CD14-positive monocyte (primary cell): ENCODE data around the gene SLC6A13. TPM values are rescaled to one million over a fixed set of nuclear protein-coding genes. Genes with fewer than 3 reads are reported as not detected.
A peak's percentile ranks its signal among the peaks of the same experiment; 100 is the strongest.

Source experiments
- DNase-seq, 3 donors: peaks; one replicate each; pipeline ENCODE4 v3.0.0-alpha.2; 2011 to 2022
- H2AFZ ChIP-seq: 2 replicates; pipeline ENCODE4 v1.6.0; 2012; ENCODE audit warnings: mild to moderate bottlenecking, low read depth, low read length, inconsistent platforms; ENCODE audit not compliant: insufficient read depth, poor library complexity, severe bottlenecking
- H3K27ac ChIP-seq, 2 donors: 1 replicate in 1 of 2; 2 replicates in 1 of 2; pipeline ENCODE4 v1.5.1; 2012 to 2013; ENCODE audit warnings: low read length in 2 of 2, control low read depth in 1 of 2, inconsistent platforms in 1 of 2, low read depth in 1 of 2, mild to moderate bottlenecking in 1 of 2
- H3K27me3 ChIP-seq, 2 donors: one replicate each; pipeline versions ENCODE4 v1.6.0 to v1.6.1; 2011 to 2013; ENCODE audit warnings: low read length in 2 of 2; ENCODE audit not compliant: control insufficient read depth in 2 of 2, insufficient read depth in 2 of 2
- H3K36me3 ChIP-seq, 2 donors: replicated peaks in 1 of 2; 1 replicate in 1 of 2; 2 replicates in 1 of 2; pipeline versions ENCODE4 v1.5.1 to v1.6.1; 2012 to 2013; ENCODE audit warnings: low read length in 2 of 2, control low read depth in 1 of 2, inconsistent platforms in 1 of 2, mild to moderate bottlenecking in 1 of 2; ENCODE audit not compliant: insufficient read depth in 2 of 2, control insufficient read depth in 1 of 2
- H3K4me1 ChIP-seq, 2 donors: 1 replicate in 1 of 2; 2 replicates in 1 of 2; pipeline versions ENCODE4 v1.5.1 to v1.6.1; 2012 to 2013; ENCODE audit warnings: low read length in 2 of 2, control low read depth in 1 of 2, inconsistent platforms in 1 of 2, mild to moderate bottlenecking in 1 of 2, moderate library complexity in 1 of 2; ENCODE audit not compliant: insufficient read depth in 2 of 2, control insufficient read depth in 1 of 2
- H3K4me2 ChIP-seq: replicated peaks from 2 replicates; pipeline ENCODE3; 2012; ENCODE audit warnings: low read length, moderate library complexity, mild to moderate bottlenecking; ENCODE audit not compliant: poor library complexity, severe bottlenecking; ENCODE audit errors: extremely low read depth
- H3K4me3 ChIP-seq, 3 experiments: fragments of 200-600 bp in 1 of 3; sonication (generic) in 1 of 3; replicated peaks in 1 of 3; 1 replicate in 2 of 3; 2 replicates in 1 of 3; pipeline ENCODE4 v1.5.1; 2011 to 2013; ENCODE audit warnings: low read length in 3 of 3, mild to moderate bottlenecking in 3 of 3, control low read depth in 2 of 3, low read depth in 2 of 3, inconsistent platforms in 1 of 3, moderate library complexity in 1 of 3
- H3K79me2 ChIP-seq: 2 replicates; pipeline ENCODE4 v1.6.0; 2012; ENCODE audit warnings: mild to moderate bottlenecking, control low read depth, inconsistent platforms, low read length, moderate library complexity; ENCODE audit not compliant: insufficient read depth
- H3K9ac ChIP-seq: 2 replicates; pipeline ENCODE4 v1.6.0; 2017; ENCODE audit warnings: low read length, mild to moderate bottlenecking; ENCODE audit not compliant: insufficient read depth, poor library complexity, severe bottlenecking
- H3K9me3 ChIP-seq, 2 donors: replicated peaks in 1 of 2; 1 replicate in 1 of 2; 2 replicates in 1 of 2; pipeline versions ENCODE4 v1.5.1 to v1.6.1; 2012 to 2013; ENCODE audit warnings: low read length in 2 of 2, control low read depth in 1 of 2; ENCODE audit not compliant: control insufficient read depth in 1 of 2, insufficient read depth in 1 of 2
- H4K20me1 ChIP-seq: 2 replicates; pipeline ENCODE4 v1.6.0; 2012; ENCODE audit warnings: mild to moderate bottlenecking, low read length, control low read depth, moderate library complexity; ENCODE audit not compliant: insufficient read depth
- H3K27ac Mint-ChIP-seq, 7 donors: one replicate each; pipeline ENCODE4 v1.8.0; 2020; ENCODE audit warnings: mild to moderate bottlenecking in 7 of 7, mixed read lengths in 7 of 7, moderate library complexity in 6 of 7, inconsistent platforms in 2 of 7
- H3K27me3 Mint-ChIP-seq, 3 donors: one replicate each; pipeline ENCODE4 v1.8.0; 2021 to 2022; ENCODE audit warnings: low read depth in 3 of 3, mild to moderate bottlenecking in 3 of 3, mixed read lengths in 3 of 3, moderate library complexity in 3 of 3, inconsistent platforms in 1 of 3
- H3K36me3 Mint-ChIP-seq, 2 donors: one replicate each; pipeline ENCODE4 v1.8.0; 2020; ENCODE audit warnings: mixed read lengths in 2 of 2, inconsistent platforms in 1 of 2, mild to moderate bottlenecking in 1 of 2
- H3K4me1 Mint-ChIP-seq: one replicate; pipeline ENCODE4 v1.8.0; 2020; ENCODE audit warnings: mild to moderate bottlenecking, mixed read lengths
- H3K4me3 Mint-ChIP-seq, 2 donors: one replicate each; pipeline ENCODE4 v1.8.0; 2020; ENCODE audit warnings: mild to moderate bottlenecking in 2 of 2, mixed read lengths in 2 of 2, moderate library complexity in 1 of 2
- H3K9me3 Mint-ChIP-seq, 7 donors: one replicate each; pipeline ENCODE4 v1.8.0; 2020 to 2022; ENCODE audit warnings: mixed read lengths in 7 of 7, mild to moderate bottlenecking in 6 of 7, moderate library complexity in 6 of 7, inconsistent platforms in 2 of 7
- CTCF ChIP-seq: fragments of 200-600 bp; IDR thresholded peaks from one replicate; pipeline ENCODE4 v1.8.0; 2022; ENCODE audit warnings: antibody characterized with exemption, mild to moderate bottlenecking
- WGBS: methylation state at CpG from one replicate; pipeline ENCODE4 v1.1.5; 2013; ENCODE audit warnings: missing lambda C conversion rate; ENCODE audit not compliant: insufficient coverage; 5-methylcytosine and 5-hydroxymethylcytosine counted together
- intact Hi-C, 2 donors: fragments of 100-400 bp; cut with micrococcal nuclease; formaldehyde crosslinking; loops; one replicate each; pipeline versions ENCODE4 v1.15.0 to v1.15.1; 2023
- polyA plus RNA-seq, 3 donors: library from polyadenylated mRNA; depleted of rRNA in 1 of 3; unstranded in 2 of 3; stranded (reverse) in 1 of 3; fragments of 300-500 nt in 2 of 3; fragments of >200 nt in 1 of 3; fragmentation: Illumina TruSeq in 2 of 3; gene quantifications; 1 replicate in 2 of 3; 2 replicates in 1 of 3; pipeline ENCODE4 v1.2.3, GENCODE V29; 2012 to 2021

Gene SLC6A13
- polyA plus RNA-seq, 3 donors = 0.13 TPM; not detected in 2

- no peak overlapping the region for H3K27ac ChIP-seq
- H3K4me1 ChIP-seq = no peaks in the 10 kb centered on the region
- no peaks in the 10 kb centered on the region for H3K9me3 ChIP-seq
- no peak overlapping the region for H2AFZ ChIP-seq
- H3K9ac ChIP-seq = no peak overlapping the region
- intact Hi-C loops = no loop called here
- Mint-ChIP-seq H3K36me3 (peaks cover 0 to 1% of the 10 kb centered on the region in 2 donors), H3K4me3 (no peak overlapping the region), H3K9me3 (peaks cover 0 to 3% (median 0%) of the 10 kb centered on the region in 7 donors), H3K27ac (peak overlapping the region in 1 of 7 donors; percentile 30), H3K4me1 (peaks cover 2% of the 10 kb centered on the region), H3K27me3 (peaks cover 8 to 24% (median 17%) of the 10 kb centered on the region in 3 donors)
- H3K4me2 ChIP-seq = no peak overlapping the region
- no peak for DNase-seq
- no peaks in the 10 kb centered on the region for H4K20me1 ChIP-seq
- H3K4me3 ChIP-seq = no peak overlapping the region
- WGBS = 100% methylated on average over 3 of the region's 4 CpGs
- no peaks in the 10 kb centered on the region for H3K79me2 ChIP-seq
- TF ChIP-seq CTCF = no peak
- peaks cover 0 to 5% of the 10 kb centered on the region in 2 donors for H3K27me3 ChIP-seq
- no peaks in the 10 kb centered on the region for H3K36me3 ChIP-seq
These were observed 8.5 kb upstream of the SLC6A13 start for GRCh38 chr12:271161-271560.

- Histone ChIP-seq H3K9ac (no peak overlapping the region), H3K9me3 (no peaks in the 10 kb centered on the region), H3K27me3 (peaks cover 0 to 8% of the 10 kb centered on the region in 2 donors), H2AFZ (no peak overlapping the region), H3K27ac (no peak overlapping the region), H3K4me3 (no peak overlapping the region), H4K20me1 (no peaks in the 10 kb centered on the region), H3K79me2 (no peaks in the 10 kb centered on the region), H3K4me2 (no peak overlapping the region), H3K36me3 (no peaks in the 10 kb centered on the region), H3K4me1 (no peaks in the 10 kb centered on the region)
- no peak overlapping the region for H3K27ac Mint-ChIP-seq
- peaks cover 5% of the 10 kb centered on the region for H3K4me1 Mint-ChIP-seq
- peaks cover 8 to 29% (median 17%) of the 10 kb centered on the region in 3 donors for H3K27me3 Mint-ChIP-seq
- DNase-seq = no peak
- TF ChIP-seq CTCF = no peak
- no peak overlapping the region for H3K4me3 Mint-ChIP-seq
- H3K36me3 Mint-ChIP-seq = peaks cover 0 to 1% of the 10 kb centered on the region in 2 donors
- peaks cover 0 to 3% (median 0%) of the 10 kb centered on the region in 7 donors for H3K9me3 Mint-ChIP-seq
- intact Hi-C loops = no loop called here
- 94% methylated on average over 2 of the region's 3 CpGs for WGBS
These were observed 6.6 kb upstream of the SLC6A13 start for GRCh38 chr12:269191-269590.
